ENCODE results near the gene TRMU. TPM values are rescaled to one million over a fixed set of nuclear protein-coding genes. Genes with fewer than 3 reads are reported as not detected.

TRMU gene
- total RNA-seq, 1 donor = 31.1 TPM

GRCh38 chr22:46318576-46318975 is 16.9 kb upstream of the TRMU start:
- TF ChIP-seq, protein P1, sequence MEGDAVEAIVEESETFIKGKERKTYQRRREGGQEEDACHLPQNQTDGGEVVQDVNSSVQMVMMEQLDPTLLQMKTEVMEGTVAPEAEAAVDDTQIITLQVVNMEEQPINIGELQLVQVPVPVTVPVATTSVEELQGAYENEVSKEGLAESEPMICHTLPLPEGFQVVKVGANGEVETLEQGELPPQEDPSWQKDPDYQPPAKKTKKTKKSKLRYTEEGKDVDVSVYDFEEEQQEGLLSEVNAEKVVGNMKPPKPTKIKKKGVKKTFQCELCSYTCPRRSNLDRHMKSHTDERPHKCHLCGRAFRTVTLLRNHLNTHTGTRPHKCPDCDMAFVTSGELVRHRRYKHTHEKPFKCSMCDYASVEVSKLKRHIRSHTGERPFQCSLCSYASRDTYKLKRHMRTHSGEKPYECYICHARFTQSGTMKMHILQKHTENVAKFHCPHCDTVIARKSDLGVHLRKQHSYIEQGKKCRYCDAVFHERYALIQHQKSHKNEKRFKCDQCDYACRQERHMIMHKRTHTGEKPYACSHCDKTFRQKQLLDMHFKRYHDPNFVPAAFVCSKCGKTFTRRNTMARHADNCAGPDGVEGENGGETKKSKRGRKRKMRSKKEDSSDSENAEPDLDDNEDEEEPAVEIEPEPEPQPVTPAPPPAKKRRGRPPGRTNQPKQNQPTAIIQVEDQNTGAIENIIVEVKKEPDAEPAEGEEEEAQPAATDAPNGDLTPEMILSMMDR (IDR thresholded peaks at IDR 0.05; ENCODE audit: insufficient read depth, low read depth, low read length) = no peak
- no peak overlapping the region for H3K4me3 ChIP-seq (ENCODE audit: low read depth, low read length)

DNA sequence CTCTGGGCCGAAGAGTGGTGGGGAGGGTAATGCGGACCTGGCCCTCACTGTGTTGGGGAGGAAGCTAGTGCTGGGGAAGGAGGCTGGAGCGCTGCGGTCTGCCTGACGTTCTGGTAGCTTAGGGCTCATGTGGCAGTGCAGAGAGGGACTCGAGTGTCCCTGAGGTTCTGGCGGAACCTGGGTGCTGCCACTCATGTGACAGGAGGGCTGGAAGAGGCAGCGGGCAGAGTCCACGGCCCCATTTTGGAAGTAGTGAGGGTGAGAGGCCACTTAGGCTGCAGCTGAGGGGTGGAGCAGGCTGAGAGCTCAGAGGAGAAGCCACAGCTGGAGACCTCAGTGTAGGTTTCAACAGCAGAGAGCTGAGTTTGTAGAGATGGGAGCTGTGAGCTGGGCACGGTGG is 16.2 kb upstream of the TRMU start:
- DNase-seq (ENCODE audit: low read depth) = no peak
- TF ChIP-seq, protein P1 (IDR thresholded peaks at IDR 0.05; ENCODE audit: insufficient read depth, low read depth, low read length) = no peak
- H3K4me3 ChIP-seq (ENCODE audit: low read depth, low read length) = no peak overlapping the region

More at GRCh38 chr22:46318576-46318975, 16.9 kb upstream of the TRMU start:
- DNase-seq (ENCODE audit: low read depth) = no peak

DNA sequence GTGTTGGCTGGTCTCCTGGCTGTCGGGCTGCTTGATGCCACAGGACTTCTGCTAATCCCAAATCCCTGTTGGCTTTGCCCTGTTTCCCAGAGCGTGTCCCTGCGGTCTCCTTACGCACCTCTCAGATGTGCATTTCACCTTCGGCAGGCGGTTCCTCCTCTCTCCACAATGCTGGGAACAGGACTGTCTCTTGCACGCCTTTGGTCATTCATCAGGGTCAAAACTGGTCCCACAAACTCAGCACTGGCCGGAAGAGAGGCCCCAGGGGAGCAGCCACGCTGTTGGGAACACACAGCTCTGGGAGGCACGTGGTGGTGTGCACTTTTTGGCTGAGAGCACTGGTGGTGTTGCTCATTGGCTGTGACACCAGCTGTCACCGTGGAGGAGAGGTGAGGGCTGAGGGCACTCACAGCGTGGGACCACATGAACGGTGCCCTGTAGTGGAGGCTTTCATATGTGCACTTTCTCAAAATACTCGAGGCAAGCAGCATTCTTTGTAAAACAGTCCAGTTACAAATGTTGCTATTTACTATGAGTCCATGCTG is 15.3 kb upstream of the TRMU start:
- H3K4me3 ChIP-seq (ENCODE audit: low read depth, low read length) = no peak overlapping the region
- TF ChIP-seq, protein P1 (IDR thresholded peaks at IDR 0.05; ENCODE audit: insufficient read depth, low read depth, low read length) = no peak
- DNase-seq (ENCODE audit: low read depth) = no peak

DNA sequence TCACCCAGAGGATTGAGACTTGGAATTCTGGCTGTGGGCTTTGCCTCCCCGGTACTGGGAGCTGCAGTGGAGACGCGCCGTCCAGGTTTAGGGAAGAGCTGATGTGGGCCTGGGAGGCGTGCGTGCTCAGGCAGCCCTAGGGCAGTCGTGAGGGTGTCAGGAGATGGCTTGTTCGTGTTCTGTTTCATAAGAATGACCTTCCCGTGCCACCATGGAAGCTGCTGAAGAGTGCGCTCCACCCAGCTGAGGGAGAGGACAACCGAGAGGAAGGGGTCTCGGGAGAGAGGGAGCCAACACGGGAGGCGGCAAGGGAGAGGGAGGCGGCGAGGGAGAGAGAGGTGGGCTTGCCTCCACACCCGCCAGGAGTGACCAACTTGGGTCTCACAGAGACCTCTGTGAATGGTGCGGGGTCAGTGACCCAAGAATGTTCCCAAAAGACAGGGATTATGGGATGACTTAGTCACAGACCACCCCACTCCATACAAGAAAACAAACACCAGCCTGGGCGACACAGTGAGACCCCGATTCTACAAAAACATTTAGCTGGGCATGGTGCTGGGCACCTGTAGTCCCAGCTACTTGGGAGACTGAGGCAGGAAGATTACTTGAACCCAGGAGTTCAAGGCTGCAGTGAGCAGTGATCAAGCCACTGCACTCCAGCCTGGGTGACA is 14.7 kb upstream of the TRMU start:
- no peak overlapping the region for H3K4me3 ChIP-seq (ENCODE audit: low read depth, low read length)
- DNase-seq (ENCODE audit: low read depth) = no peak
- TF ChIP-seq, protein P1 (IDR thresholded peaks at IDR 0.05; ENCODE audit: insufficient read depth, low read depth, low read length) = no peak

- TF ChIP-seq, protein P1 (IDR thresholded peaks at IDR 0.05; ENCODE audit: insufficient read depth, low read depth, low read length) = no peak
- DNase-seq (ENCODE audit: low read depth) = no peak
These were observed 12.8 kb upstream of the TRMU start for GRCh38 chr22:46322711-46323110.

GRCh38 chr22:46323162-46323561 is 12.4 kb upstream of the TRMU start:
- no peak overlapping the region for H3K4me3 ChIP-seq (ENCODE audit: low read depth, low read length)
- TF ChIP-seq, protein P1 (IDR thresholded peaks at IDR 0.05; ENCODE audit: insufficient read depth, low read depth, low read length) = no peak
- DNase-seq (ENCODE audit: low read depth) = no peak

More at GRCh38 chr22:46322711-46323110, 12.8 kb upstream of the TRMU start:
- H3K4me3 ChIP-seq (ENCODE audit: low read depth, low read length) = no peak overlapping the region
